H9 (cell line): ENCODE measurements around the gene ZNF556. TPM values are rescaled to one million over a fixed set of nuclear protein-coding genes. Genes with fewer than 3 reads are reported as not detected.

Source experiments
- DNase-seq: peaks from one replicate; pipeline ENCODE4 v3.0.0-alpha.2; 2017
- H2AFZ ChIP-seq: one replicate; pipeline ENCODE4 v1.6.1; 2013; ENCODE audit warnings: mild to moderate bottlenecking, low read length, control low read depth, moderate library complexity
- H2AK5ac ChIP-seq: 2 replicates; pipeline ENCODE4 v1.6.1; 2013; ENCODE audit warnings: low read length, control low read depth, mixed read lengths; ENCODE audit not compliant: insufficient read length
- H2BK120ac ChIP-seq: one replicate; pipeline ENCODE4 v1.6.1; 2013; ENCODE audit warnings: low read depth, mild to moderate bottlenecking, low read length, control low read depth, inconsistent platforms; ENCODE audit not compliant: poor library complexity, severe bottlenecking
- H2BK12ac ChIP-seq: 2 replicates; pipeline ENCODE4 v1.6.1; 2013; ENCODE audit warnings: low read length, control low read depth, mixed read lengths, low read depth; ENCODE audit not compliant: insufficient read length
- H2BK15ac ChIP-seq: 2 replicates; pipeline ENCODE4 v1.6.1; 2013; ENCODE audit warnings: low read depth, low read length, control low read depth
- H2BK20ac ChIP-seq: one replicate; pipeline ENCODE4 v1.6.1; 2013; ENCODE audit warnings: low read depth, mild to moderate bottlenecking, low read length, control low read depth, inconsistent platforms; ENCODE audit not compliant: poor library complexity, severe bottlenecking
- H2BK5ac ChIP-seq: 2 replicates; pipeline ENCODE4 v1.6.1; 2013; ENCODE audit warnings: low read length, control low read depth, mixed read lengths; ENCODE audit not compliant: insufficient read length
- H3K14ac ChIP-seq: 2 replicates; pipeline ENCODE4 v1.6.1; 2013; ENCODE audit warnings: low read length, control low read depth; ENCODE audit not compliant: insufficient read depth
- H3K18ac ChIP-seq: 2 replicates; pipeline ENCODE4 v1.6.1; 2013; ENCODE audit warnings: low read depth, mild to moderate bottlenecking, mixed read lengths, low read length, control low read depth; ENCODE audit not compliant: insufficient read length
- H3K23ac ChIP-seq: 2 replicates; pipeline ENCODE4 v1.6.1; 2013; ENCODE audit warnings: low read length, control low read depth, mixed read lengths, low read depth; ENCODE audit not compliant: insufficient read length
- H3K23me2 ChIP-seq: 2 replicates; pipeline ENCODE4 v1.6.1; 2013; ENCODE audit warnings: low read depth, mild to moderate bottlenecking, mixed read lengths, low read length, control low read depth; ENCODE audit not compliant: insufficient read length, poor library complexity, severe bottlenecking
- H3K27ac ChIP-seq: 2 replicates; pipeline ENCODE4 v1.5.1; 2013; ENCODE audit warnings: low read length, control low read depth, mixed read lengths, low read depth; ENCODE audit not compliant: insufficient read length
- H3K27me3 ChIP-seq: 2 replicates; pipeline ENCODE4 v1.6.1; 2013; ENCODE audit warnings: low read length, control low read depth, inconsistent platforms; ENCODE audit not compliant: insufficient read depth
- H3K4ac ChIP-seq: 2 replicates; pipeline ENCODE4 v1.6.1; 2013; ENCODE audit warnings: low read depth, mild to moderate bottlenecking, control low read depth, inconsistent platforms, low read length, moderate library complexity
- H3K4me1 ChIP-seq: 2 replicates; pipeline ENCODE4 v1.6.1; 2013; ENCODE audit warnings: low read length, control low read depth, inconsistent platforms; ENCODE audit not compliant: insufficient read depth
- H3K4me2 ChIP-seq: 2 replicates; pipeline ENCODE4 v1.6.1; 2013; ENCODE audit warnings: low read length, control low read depth, mixed read lengths; ENCODE audit not compliant: insufficient read length, insufficient read depth
- H3K56ac ChIP-seq: 2 replicates; pipeline ENCODE4 v1.6.1; 2013; ENCODE audit warnings: low read depth, mild to moderate bottlenecking, mixed read lengths, low read length, control low read depth; ENCODE audit not compliant: insufficient read length
- H3K79me1 ChIP-seq: 2 replicates; pipeline ENCODE4 v1.6.1; 2013; ENCODE audit warnings: low read depth, mild to moderate bottlenecking, moderate library complexity, low read length, control low read depth, inconsistent platforms; ENCODE audit not compliant: insufficient read depth, poor library complexity, severe bottlenecking
- H3K79me2 ChIP-seq: 2 replicates; pipeline ENCODE4 v1.6.1; 2013; ENCODE audit warnings: low read length, control low read depth, inconsistent platforms; ENCODE audit not compliant: insufficient read depth
- H3K9ac ChIP-seq: 2 replicates; pipeline ENCODE4 v1.6.1; 2013; ENCODE audit warnings: low read length, control low read depth, mixed read lengths; ENCODE audit not compliant: insufficient read length; ENCODE audit errors: extremely low read depth
- H3K9me3 ChIP-seq: one replicate; pipeline ENCODE4 v1.6.1; 2013; ENCODE audit warnings: low read depth, low read length, inconsistent platforms; ENCODE audit not compliant: control insufficient read depth
- H3T11ph ChIP-seq: one replicate; pipeline ENCODE4 v1.6.1; 2013; ENCODE audit warnings: mild to moderate bottlenecking, low read length, control low read depth, inconsistent platforms
- H4K20me1 ChIP-seq: one replicate; pipeline ENCODE4 v1.6.1; 2013; ENCODE audit not compliant: control insufficient read depth, insufficient read length, insufficient read depth
- H4K5ac ChIP-seq: 2 replicates; pipeline ENCODE4 v1.6.1; 2013; ENCODE audit warnings: low read depth, mild to moderate bottlenecking, mixed read lengths, low read length, control low read depth; ENCODE audit not compliant: insufficient read length
- H4K8ac ChIP-seq: replicated peaks from 2 replicates; pipeline ENCODE4 v1.6.1; 2013; ENCODE audit warnings: low read length, control low read depth, mixed read lengths, low read depth; ENCODE audit not compliant: insufficient read length
- H4K91ac ChIP-seq: 2 replicates; pipeline ENCODE4 v1.6.1; 2013; ENCODE audit warnings: low read depth, mild to moderate bottlenecking, moderate library complexity, mixed read lengths, low read length, control low read depth; ENCODE audit not compliant: insufficient read length
- H3K27ac Mint-ChIP-seq, 3 experiments: 2 replicates in 2 of 3; 3 replicates in 1 of 3; pipeline ENCODE4 v1.8.0; 2020 to 2021; ENCODE audit warnings: mixed read lengths in 3 of 3, mild to moderate bottlenecking in 1 of 3, moderate library complexity in 1 of 3
- H3K27me3 Mint-ChIP-seq: 2 replicates; pipeline ENCODE4 v1.8.0; 2021; ENCODE audit warnings: low read depth, mild to moderate bottlenecking, moderate library complexity, mixed read lengths
- H3K36me3 Mint-ChIP-seq, 3 experiments: 2 replicates in 2 of 3; 3 replicates in 1 of 3; pipeline ENCODE4 v1.8.0; 2020 to 2021; ENCODE audit warnings: low read depth in 3 of 3, mixed read lengths in 3 of 3; ENCODE audit not compliant: insufficient read depth in 1 of 3
- H3K4me1 Mint-ChIP-seq, 2 experiments: 2 replicates each; pipeline ENCODE4 v1.8.0; 2020; ENCODE audit warnings: mixed read lengths in 2 of 2
- H3K4me3 Mint-ChIP-seq, 2 experiments: 2 replicates in 1 of 2; 3 replicates in 1 of 2; pipeline ENCODE4 v1.8.0; 2020 to 2021; ENCODE audit warnings: mild to moderate bottlenecking in 2 of 2, mixed read lengths in 2 of 2, moderate library complexity in 1 of 2
- H3K9me3 Mint-ChIP-seq, 2 experiments: 2 replicates in 1 of 2; 3 replicates in 1 of 2; pipeline ENCODE4 v1.8.0; 2020; ENCODE audit warnings: mild to moderate bottlenecking in 2 of 2, mixed read lengths in 2 of 2, moderate library complexity in 1 of 2
- CTCF ChIP-seq: fragments of 200-600 bp; sonication (generic); conservative IDR thresholded peaks from 3 replicates; pipeline ENCODE4 v1.8.0; 2021; ENCODE audit warnings: antibody characterized with exemption, mild to moderate bottlenecking
- WGBS: extraction: QIAGEN DNeasy Blood & Tissue Kit; methylation state at CpG from one replicate; pipeline ENCODE4 v1.1.7; 2013; ENCODE audit warnings: missing lambda C conversion rate, low lambda C conversion rate, mixed read lengths; ENCODE audit not compliant: insufficient read length; ENCODE audit errors: extremely low coverage; 5-methylcytosine and 5-hydroxymethylcytosine counted together
- total RNA-seq: library from RNA; stranded (reverse); gene quantifications from 2 replicates; pipeline ENCODE4 v1.2.1, GENCODE V29; 2021

ZNF556 gene
- total RNA-seq, 1 experiment from 2014 or later, result not detected

- H3K18ac ChIP-seq, result no peak overlapping the region
- WGBS, result no CpG with 5 or more reads among the region's 8 CpGs
- H3K4me1 ChIP-seq, result no peaks in the 10 kb centered on the region
- H3K27me3 ChIP-seq, result no peaks in the 10 kb centered on the region
- peaks cover 17% of the 10 kb centered on the region for H3K27me3 Mint-ChIP-seq
- no peaks in the 10 kb centered on the region for H3K79me1 ChIP-seq
- no peak overlapping the region for H2BK15ac ChIP-seq
- no peak overlapping the region for H3K4ac ChIP-seq
- H3K36me3 Mint-ChIP-seq, result peaks cover 0 to 3% (median 2%) of the 10 kb centered on the region in 3 experiments; a peak in 3 of 7 replicates
- H2AK5ac ChIP-seq, result no peak overlapping the region
- no peak overlapping the region for H4K5ac ChIP-seq
- no peak overlapping the region for H3K9ac ChIP-seq
- no peaks in the 10 kb centered on the region for H3K23me2 ChIP-seq
- H3K9me3 ChIP-seq, result no peaks in the 10 kb centered on the region
- no peak overlapping the region for H3K4me2 ChIP-seq
- no peak overlapping the region for H3K4me3 Mint-ChIP-seq
- H4K8ac ChIP-seq, result no peak overlapping the region
- no peak overlapping the region for H3K23ac ChIP-seq
- H3K27ac Mint-ChIP-seq, result no peak overlapping the region
- peaks cover 2% of the 10 kb centered on the region in 2 experiments for H3K4me1 Mint-ChIP-seq
- no peak for TF ChIP-seq CTCF
- H3T11ph ChIP-seq, result no peak overlapping the region
- no peak overlapping the region for H2AFZ ChIP-seq
- no peak for DNase-seq
- H2BK5ac ChIP-seq, result no peak overlapping the region
- peaks cover 26 to 40% of the 10 kb centered on the region in 2 experiments for H3K9me3 Mint-ChIP-seq
- H2BK20ac ChIP-seq, result no peak overlapping the region
- no peak overlapping the region for H3K56ac ChIP-seq
- H3K79me2 ChIP-seq, result 0 out of 2 replicates have a peak, but pooled peaks cover under 1% of the 10 kb centered on the region
- H4K20me1 ChIP-seq, result no peaks in the 10 kb centered on the region
- no peak overlapping the region for H4K91ac ChIP-seq
- no peak overlapping the region for H3K14ac ChIP-seq
- no peak overlapping the region for H2BK120ac ChIP-seq
- H3K27ac ChIP-seq, result no peak overlapping the region
- no peak overlapping the region for H2BK12ac ChIP-seq
Observed at GRCh38 chr19:2896694-2897093, 29.6 kb downstream of the ZNF556 start.
